ENCODE results near the gene ALDH3A1. TPM values are rescaled to one million over a fixed set of nuclear protein-coding genes. Genes with fewer than 3 reads are reported as not detected.

Gene ALDH3A1
- total RNA-seq, 2 experiments from 2014 or later: not detected

DNA sequence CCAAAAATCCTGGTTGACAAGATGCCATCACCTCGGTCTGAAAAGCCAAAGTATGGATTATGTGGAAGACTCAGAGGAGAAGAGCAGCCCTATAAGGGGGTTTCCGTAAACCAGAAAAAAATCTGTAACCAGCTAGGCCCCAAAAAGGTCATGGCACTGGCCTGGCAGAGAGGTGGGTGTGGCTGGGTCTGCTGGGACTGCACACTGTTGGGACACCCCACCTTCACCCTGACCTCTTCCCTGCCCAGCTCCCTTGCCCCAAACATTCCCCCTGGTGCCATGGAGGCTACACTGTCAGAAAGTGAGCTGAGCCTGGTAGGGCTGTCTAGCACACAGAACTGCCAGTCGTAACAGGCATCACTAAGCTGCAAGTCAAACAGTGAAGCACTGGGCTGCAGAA, 38.3 kb downstream of the ALDH3A1 start:
- ChIA-PET CTCF (interaction anchor here (1.4 kb wide), 1 partner anchor 57 kb away, joined by 3 read pairs; no protein-coding TSS in a partner anchor), POLR2A (no interaction called here)

DNA sequence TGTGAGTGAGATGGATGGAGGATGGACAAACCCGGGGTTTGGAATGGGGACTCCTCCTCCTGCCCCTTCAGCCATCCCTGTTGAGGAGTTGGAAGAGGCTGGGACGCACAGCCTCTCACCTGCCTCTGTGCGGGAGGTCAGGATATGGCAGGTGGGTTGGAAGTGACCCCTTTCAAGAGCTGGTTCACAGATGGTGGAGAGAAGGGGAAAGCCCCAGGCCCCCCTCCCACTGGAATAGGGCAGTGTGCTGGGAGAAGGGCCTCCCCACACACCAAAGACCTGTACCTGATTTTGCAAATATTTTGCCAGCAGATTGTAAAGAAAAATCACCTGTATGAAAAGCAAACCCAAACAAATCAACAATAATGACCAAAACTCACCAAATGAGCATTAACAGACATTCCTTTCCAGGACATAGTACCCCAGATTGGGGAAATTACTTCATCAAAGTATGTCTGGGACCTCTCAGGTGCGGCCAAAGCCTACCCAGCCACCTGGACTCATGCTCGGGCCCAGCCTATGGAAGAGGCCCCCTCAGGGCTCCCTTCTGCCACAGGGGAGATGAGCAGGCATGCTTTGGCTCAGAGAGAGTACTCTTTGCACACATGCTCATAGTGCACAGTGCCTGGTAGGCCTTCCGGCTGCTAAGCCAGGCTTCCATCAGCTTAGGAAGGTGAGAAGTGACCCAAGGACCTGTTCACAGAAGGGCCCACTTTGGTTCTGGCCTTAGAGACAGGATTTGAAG, 39.5 kb downstream of the ALDH3A1 start:
- POLR2A ChIA-PET: no interaction called here
- CTCF ChIA-PET: no interaction called here

DNA sequence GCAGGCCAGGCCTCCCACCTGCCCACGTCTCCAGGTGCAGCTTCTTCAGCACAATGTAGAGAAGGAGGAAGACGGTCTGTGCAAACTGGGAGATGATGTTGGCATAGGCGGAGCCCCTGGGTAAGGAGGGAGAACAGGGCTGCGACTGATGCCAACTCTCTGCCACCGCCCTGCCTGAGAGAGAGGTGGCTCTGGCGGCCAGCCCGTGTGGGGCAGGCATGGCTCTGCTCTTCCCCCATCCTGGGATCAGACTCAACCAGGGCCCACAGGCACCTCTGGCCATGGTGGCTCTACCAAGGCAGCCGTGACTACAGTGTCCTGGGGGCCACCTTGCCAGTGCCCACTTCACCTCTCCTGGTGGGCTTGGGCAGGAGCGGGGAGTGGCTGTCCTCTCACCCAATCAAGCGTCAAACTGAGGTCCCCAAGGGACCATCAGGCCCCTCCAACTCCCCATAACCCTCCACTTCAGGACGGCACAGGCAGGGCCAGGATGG, 40.3 kb downstream of the ALDH3A1 start:
- CTCF ChIA-PET: no interaction called here
- POLR2A ChIA-PET: no interaction called here

DNA sequence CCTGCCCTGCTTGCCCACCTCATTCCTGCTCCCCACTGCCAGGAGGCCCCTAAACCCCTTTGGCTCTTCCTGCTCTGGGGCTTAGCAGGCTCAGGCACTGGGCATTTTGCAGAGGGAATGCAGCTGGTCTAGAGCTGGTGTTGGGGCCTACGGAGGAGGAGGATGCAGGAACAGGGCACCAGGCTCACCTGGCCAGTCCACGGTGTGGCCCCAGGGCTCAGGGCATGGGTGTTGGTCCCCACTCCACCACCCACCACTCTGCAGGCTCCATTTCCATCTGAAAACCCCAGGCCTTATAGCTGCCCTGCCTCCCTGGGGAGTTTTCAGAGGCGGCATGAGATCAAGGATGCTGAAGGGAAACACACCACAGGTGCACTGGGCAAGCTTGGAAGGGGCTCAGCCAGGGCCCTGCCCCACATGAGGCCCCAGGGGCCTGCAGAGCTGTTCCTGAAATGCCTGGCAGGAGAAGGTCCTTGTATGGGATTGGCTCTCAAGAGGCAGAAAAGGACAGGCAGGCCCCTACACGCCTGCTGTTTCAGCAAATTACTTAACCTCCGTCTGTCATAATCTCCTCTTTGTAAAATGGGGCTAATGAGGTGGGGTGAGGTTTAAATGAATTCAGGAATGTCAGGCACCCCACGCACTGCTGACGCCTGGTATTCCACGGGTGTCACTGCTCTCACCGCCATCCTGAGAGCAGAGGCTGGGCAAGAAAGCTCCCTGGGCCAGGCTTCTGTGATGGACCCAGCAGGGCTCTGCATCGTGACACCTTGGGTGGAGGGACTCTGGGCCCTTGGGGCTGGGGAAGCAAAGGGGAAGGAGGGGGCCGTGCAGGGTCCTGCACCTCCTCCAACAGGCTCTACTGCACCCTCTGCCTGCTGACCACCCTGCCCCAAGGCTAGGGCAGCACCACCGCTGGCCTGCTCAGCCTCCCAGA, 41.0 kb downstream of the ALDH3A1 start:
- ChIA-PET POLR2A (no interaction called here), CTCF (no interaction called here)

DNA sequence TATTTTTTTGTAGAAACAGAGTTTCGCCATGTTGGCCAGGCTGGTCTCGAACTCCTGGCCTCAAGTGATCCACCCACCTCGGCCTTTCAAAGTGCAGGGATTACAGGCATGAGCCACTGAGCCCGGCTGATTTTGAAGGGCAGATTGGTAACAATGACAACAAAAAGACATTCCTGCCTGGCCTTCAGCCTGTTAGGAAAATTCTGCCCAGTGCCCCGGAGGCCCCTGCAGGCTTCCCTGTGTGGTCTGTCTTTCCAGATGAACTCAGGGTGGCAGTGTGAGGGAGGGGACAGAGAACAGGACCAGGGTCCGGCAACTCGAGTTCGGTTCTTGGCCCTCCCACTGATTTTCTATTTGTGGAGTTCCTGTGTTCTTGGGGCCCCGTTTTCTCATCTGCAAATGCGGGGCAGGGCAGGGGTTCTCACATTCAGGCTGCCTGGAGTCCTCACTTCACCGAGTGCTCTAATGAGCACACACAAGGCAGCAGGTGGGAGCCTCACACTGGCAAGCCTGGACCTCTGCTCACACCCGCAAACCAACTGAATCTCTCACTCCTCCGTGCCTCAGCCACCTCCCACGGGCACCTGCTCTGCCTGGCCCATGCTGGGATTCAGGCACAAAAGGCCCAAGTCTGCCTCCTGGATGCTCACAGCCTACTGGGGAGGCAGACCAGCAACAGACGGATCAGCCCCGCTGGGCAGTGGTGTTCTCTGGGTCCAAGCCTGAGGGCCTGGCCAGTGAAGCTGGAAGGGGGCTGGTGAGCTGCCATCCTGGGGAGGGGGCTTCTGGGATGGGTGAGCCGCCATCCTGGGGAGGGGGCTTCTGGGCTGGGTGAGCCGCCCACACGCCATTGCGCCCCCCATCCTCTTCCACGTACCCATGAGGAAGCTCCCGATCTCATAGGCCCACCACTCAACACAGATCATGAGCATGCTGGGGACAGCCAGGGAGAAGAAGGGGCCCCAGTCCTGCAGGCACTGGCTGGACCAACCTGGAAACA, 42.0 kb downstream of the ALDH3A1 start:
- ChIA-PET POLR2A (no interaction called here), CTCF (no interaction called here)

DNA sequence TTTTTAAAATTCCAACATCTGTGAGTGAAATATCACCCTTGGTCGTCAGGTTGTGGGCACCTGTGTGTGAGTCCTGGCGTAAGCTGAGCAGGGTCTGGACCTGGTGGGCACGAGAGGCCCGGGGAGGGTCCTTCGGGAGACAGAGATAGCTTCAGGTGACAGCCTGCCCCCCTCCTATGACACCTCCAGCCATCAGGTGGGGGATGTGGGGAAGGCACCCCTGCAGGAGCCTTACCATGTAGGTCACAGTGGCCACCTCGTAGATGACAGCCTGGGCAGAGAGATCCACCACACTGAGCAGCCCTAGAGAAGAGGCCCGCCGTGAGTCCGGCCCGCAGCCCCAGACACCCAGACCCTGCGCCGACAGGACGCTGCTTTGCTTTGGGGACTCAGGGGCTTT, 42.9 kb downstream of the ALDH3A1 start:
- ChIA-PET CTCF (no interaction called here), POLR2A (no interaction called here)

DNA sequence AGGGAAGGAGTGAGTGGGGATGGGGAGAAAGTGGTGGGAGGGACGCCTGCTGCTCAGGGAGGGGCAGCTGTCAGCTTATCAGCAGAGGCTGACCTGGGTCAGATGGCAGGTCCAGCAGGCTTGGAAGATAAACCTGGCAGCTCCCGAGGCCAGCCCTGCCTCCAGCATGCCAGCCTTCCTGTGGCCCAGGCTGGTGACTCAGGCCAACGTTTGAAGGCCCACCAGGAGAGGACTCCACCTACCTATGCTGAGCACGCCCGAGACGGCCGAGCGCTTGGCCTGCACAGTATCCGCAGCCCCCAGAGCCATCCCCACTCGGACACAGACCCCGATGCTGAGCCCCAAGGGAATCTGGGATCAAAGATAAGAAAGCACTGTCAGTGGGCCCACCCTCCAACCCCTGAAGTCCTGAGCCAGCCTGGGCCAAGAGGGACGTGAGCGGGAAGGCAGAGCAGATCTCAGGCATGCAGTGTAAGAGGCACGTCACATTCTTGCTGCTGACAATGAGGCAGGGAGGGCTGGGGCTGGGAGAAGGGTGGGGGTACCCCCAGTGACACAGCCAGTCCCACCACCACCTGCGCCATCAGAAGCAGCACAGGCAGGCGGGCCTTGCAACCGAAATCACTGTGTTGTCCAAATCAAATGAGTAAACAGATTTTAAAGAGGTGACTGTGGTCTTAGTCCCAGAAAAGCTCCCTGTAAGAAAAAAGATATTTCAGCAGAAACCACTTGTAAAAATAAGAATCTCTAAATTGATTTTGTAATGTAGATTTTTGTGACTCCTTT, 44.1 kb downstream of the ALDH3A1 start:
- ChIA-PET CTCF (no interaction called here), POLR2A (no interaction called here)

DNA sequence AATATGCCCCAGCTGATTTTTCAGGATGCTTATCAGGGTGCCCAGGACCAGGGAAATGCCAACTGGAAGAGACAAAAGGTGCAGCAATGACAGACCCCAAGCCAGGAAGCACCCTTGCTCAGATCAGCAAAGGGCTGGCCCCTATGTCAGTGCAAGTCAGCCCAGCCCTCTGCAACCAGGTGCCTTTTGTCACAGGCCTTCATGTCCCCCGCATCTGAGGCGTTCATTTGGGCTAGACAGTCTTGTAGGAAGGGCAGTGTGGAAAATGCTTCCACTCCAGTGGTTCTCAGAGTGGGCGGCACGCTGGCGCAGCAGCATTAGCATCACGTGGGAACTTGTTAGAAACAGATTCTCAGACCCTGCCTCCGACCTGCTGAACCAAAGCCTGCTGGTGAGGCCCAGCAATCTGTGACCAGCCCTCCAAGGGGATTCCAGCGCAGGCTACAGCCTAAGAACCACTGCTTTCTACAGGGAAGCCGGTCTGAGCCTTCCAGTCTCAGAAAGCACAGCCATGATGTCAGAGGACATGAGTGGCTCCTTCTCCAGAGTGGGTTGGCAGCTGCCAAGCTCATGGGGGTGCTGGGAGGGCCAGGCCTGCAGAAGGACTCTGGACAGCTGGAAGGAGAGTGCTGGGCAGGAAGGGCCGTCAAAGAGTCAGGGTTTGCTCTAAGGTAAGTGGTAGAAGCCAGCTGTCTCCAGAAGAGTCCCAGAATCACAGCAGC, 44.8 kb downstream of the ALDH3A1 start:
- POLR2A ChIA-PET: interaction anchor here (0.6 kb wide), 1 partner anchor 112 kb away, joined by 3 read pairs; no protein-coding TSS in a partner anchor
- CTCF ChIA-PET: no interaction called here

DNA sequence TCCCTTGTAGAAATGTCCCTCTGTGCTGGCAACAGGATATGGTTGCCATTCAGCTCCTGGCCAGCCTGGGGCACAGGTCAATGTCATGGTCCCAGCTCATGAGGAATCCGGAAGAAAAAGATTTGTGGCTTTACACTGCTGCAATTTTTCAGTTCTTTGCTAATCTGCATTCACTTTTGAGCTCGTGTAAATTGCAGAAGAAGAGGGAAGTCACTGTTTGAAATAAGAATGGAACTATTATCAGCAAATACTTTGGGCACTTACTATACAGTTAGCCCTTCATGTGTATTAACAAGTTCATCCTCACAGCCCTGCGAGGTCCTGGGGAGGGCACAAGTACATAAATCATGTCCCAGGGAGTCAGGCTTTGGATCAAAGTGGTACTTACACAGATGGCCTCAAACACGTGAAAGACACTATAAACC, 45.9 kb downstream of the ALDH3A1 start:
- POLR2A ChIA-PET: interaction anchor here (0.6 kb wide), 1 partner anchor 113 kb away, joined by 3 read pairs; no protein-coding TSS in a partner anchor
- CTCF ChIA-PET: no interaction called here

Other genes with a start within 250 kb of the ALDH3A1 start
- under 1 TPM; 0.27 to 0.30 TPM for gene SLC47A1, start 214.4 kb downstream of the ALDH3A1 start, total RNA-seq
- 10 to 100 TPM; 20.8 to 26.7 TPM for gene ALDH3A2, start 99.5 kb downstream of the ALDH3A1 start, total RNA-seq
- gene SLC47A2, start 31.7 kb downstream of the ALDH3A1 start, total RNA-seq: not detected
- gene ULK2, start 119.6 kb upstream of the ALDH3A1 start, total RNA-seq: 1 to 10 TPM; 6.3 to 7.4 TPM
- gene AKAP10, start 229.5 kb upstream of the ALDH3A1 start, total RNA-seq: 10 to 100 TPM; 32.8 to 38.2 TPM